ENCODE results near the gene BHLHE23. TPM values are rescaled to one million over a fixed set of nuclear protein-coding genes. Genes with fewer than 3 reads are reported as not detected.

The BHLHE23 gene
- total RNA-seq, 3 donors from 2014 or later (not counting 1 experiment from before 2014, with no cell fraction given), result not detected

- Mint-ChIP-seq H3K27me3 (ENCODE audit: low read depth in 2 of 2) (peaks cover 27 to 38% of the 10 kb centered on the region in 2 donors), H3K9me3 (no peaks in the 10 kb centered on the region), H3K27ac (peak overlapping the region in 1 of 2 donors; percentile 36), H3K4me3 (peak overlapping the region; percentile 70), H3K4me1 (peaks cover 29 to 56% of the 10 kb centered on the region in 2 donors), H3K36me3 (no peaks in the 10 kb centered on the region)
- peaks cover 57% of the 10 kb centered on the region for H3K4me1 ChIP-seq (ENCODE audit: control insufficient read depth, insufficient read depth, low read length)
- no peaks in the 10 kb centered on the region for H3K9me3 ChIP-seq (ENCODE audit: control insufficient read depth, insufficient read depth, low read length)
- DNase-seq (no peak), ATAC-seq (peak in 1 of 3 donors; percentile 19)
- H3K36me3 ChIP-seq (ENCODE audit: control insufficient read depth, insufficient read depth, low read length), result no peaks in the 10 kb centered on the region
- H3K4me3 ChIP-seq (ENCODE audit: low read length), result no peak overlapping the region
- no peak overlapping the region for H3K27ac ChIP-seq (ENCODE audit: low read length)
- peaks cover 36% of the 10 kb centered on the region for H3K27me3 ChIP-seq (ENCODE audit: control insufficient read depth, insufficient read depth, low read length)
- intact Hi-C loops (cut with micrococcal nuclease), result no loop called here
- 51% methylated on average over 20 of the region's 21 CpGs for WGBS (ENCODE audit: insufficient coverage)
- TF ChIP-seq, protein P1, sequence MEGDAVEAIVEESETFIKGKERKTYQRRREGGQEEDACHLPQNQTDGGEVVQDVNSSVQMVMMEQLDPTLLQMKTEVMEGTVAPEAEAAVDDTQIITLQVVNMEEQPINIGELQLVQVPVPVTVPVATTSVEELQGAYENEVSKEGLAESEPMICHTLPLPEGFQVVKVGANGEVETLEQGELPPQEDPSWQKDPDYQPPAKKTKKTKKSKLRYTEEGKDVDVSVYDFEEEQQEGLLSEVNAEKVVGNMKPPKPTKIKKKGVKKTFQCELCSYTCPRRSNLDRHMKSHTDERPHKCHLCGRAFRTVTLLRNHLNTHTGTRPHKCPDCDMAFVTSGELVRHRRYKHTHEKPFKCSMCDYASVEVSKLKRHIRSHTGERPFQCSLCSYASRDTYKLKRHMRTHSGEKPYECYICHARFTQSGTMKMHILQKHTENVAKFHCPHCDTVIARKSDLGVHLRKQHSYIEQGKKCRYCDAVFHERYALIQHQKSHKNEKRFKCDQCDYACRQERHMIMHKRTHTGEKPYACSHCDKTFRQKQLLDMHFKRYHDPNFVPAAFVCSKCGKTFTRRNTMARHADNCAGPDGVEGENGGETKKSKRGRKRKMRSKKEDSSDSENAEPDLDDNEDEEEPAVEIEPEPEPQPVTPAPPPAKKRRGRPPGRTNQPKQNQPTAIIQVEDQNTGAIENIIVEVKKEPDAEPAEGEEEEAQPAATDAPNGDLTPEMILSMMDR (IDR thresholded peaks at IDR 0.05), result no peak
Measured at GRCh38 chr20:62982124-62983075, 24.4 kb downstream of the BHLHE23 start.

DNA sequence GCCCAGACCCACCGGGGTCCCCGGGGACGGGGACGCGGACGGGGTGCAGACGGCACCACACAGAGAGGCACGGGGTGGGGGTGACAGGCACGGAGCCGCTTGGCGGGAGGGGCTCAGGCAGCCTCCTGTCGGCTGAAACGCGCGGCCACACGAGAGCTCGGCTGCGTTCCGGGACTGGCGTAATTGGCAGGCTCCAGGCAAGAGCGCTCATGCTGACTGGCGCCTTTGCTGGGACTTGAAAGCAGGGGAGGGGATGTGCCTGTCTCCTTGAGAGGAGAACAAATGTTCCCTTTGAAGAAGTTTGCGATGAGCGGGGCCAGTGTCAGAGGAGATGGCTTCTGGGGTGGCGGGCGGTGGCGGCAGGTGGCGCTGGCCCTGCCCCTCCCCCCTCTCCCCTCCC lies 25.8 kb downstream of the BHLHE23 start:
- peak in 2 of 3 donors; percentile 30 to 42 for ATAC-seq
- peaks cover 30 to 53% of the 10 kb centered on the region in 2 donors for H3K4me1 Mint-ChIP-seq

DNA sequence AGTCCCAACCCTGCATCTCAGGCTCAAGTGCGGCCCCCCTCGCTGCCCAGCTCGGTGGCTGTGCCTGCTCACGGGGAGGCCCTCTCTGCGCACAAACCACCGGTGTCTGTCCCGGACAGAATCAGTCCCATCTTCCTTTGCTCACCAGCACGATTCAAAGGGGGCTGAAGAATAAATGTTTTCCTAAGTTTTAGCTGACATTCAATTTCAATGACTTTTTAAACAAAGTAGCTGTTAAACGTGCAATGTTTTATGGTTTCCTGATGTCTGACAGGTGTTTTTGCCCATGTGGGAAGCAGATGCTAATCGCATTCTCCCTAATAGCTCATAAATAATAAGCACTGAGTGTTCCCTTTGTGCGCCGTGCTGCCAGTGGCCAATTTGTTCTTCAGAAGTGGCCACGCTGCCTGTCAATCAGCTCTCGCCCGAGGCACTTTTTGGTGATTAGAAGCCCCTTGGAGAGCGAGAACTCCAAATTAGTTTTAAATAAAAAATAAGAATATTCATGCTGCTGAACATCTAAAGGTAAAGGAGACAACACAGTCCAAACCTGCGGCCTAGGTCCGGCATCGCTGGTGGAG lies 26.3 kb downstream of the BHLHE23 start:
- Mint-ChIP-seq H3K27ac (no peak overlapping the region), H3K4me1 (peaks cover 30 to 52% of the 10 kb centered on the region in 2 donors), H3K27me3 (ENCODE audit: low read depth in 2 of 2) (peaks cover 27 to 47% of the 10 kb centered on the region in 2 donors), H3K9me3 (no peaks in the 10 kb centered on the region), H3K4me3 (peak overlapping the region; percentile 13), H3K36me3 (no peaks in the 10 kb centered on the region)
- ATAC-seq, result no peak
- intact Hi-C loops (cut with micrococcal nuclease), result no loop called here
- Histone ChIP-seq H3K9me3 (ENCODE audit: control insufficient read depth, insufficient read depth, low read length) (no peaks in the 10 kb centered on the region), H3K27ac (ENCODE audit: low read length) (no peak overlapping the region), H3K36me3 (ENCODE audit: control insufficient read depth, insufficient read depth, low read length) (no peaks in the 10 kb centered on the region), H3K27me3 (ENCODE audit: control insufficient read depth, insufficient read depth, low read length) (peaks cover 47% of the 10 kb centered on the region), H3K4me1 (ENCODE audit: control insufficient read depth, insufficient read depth, low read length) (peaks cover 63% of the 10 kb centered on the region), H3K4me3 (ENCODE audit: low read length) (no peak overlapping the region)
- WGBS (ENCODE audit: insufficient coverage), result 14% methylated on average over 18 of the region's 19 CpGs
- TF ChIP-seq, protein P1 (IDR thresholded peaks at IDR 0.05), result no peak
- DNase-seq, result no peak

More for the DNA sequence above, 25.8 kb downstream of the BHLHE23 start:
- H3K4me1 ChIP-seq (ENCODE audit: control insufficient read depth, insufficient read depth, low read length), result peaks cover 63% of the 10 kb centered on the region
- Mint-ChIP-seq H3K36me3 (no peaks in the 10 kb centered on the region), H3K27me3 (ENCODE audit: low read depth in 2 of 2) (peaks cover 27 to 47% of the 10 kb centered on the region in 2 donors), H3K4me3 (peak overlapping the region; percentile 45), H3K27ac (no peak overlapping the region), H3K9me3 (no peaks in the 10 kb centered on the region)
- H3K27ac ChIP-seq (ENCODE audit: low read length), result no peak overlapping the region
- 3% methylated on average over 23 of the region's 28 CpGs for WGBS (ENCODE audit: insufficient coverage)
- intact Hi-C loops (cut with micrococcal nuclease), result no loop called here
- H3K27me3 ChIP-seq (ENCODE audit: control insufficient read depth, insufficient read depth, low read length), result peaks cover 44% of the 10 kb centered on the region
- H3K4me3 ChIP-seq (ENCODE audit: low read length), result no peak overlapping the region
- no peaks in the 10 kb centered on the region for H3K9me3 ChIP-seq (ENCODE audit: control insufficient read depth, insufficient read depth, low read length)
- TF ChIP-seq, protein P1 (IDR thresholded peaks at IDR 0.05), result no peak
- H3K36me3 ChIP-seq (ENCODE audit: control insufficient read depth, insufficient read depth, low read length), result no peaks in the 10 kb centered on the region
- DNase-seq, result peak in 1 of 2 donors; percentile 79

All from natural killer cell (primary cell).